Naive thymus-derived CD4-positive, alpha-beta T cell (primary cell): Measurements from ENCODE around the gene SH2D3C. TPM values are rescaled to one million over a fixed set of nuclear protein-coding genes. Genes with fewer than 3 reads are reported as not detected.

Source experiments
- ATAC-seq: fragments of 150-1000 bp; cut with Tn5 transposase; 2 replicates; pipeline ENCODE4 v1.10.0; 2021; ENCODE audit warnings: mild to moderate bottlenecking, moderate library complexity
- CTCF ChIA-PET: fragments of 350-600 bp; sonication (Branson Sonifier 250); formaldehyde crosslinking; loops from one replicate; lab custom pipeline; 2021; ENCODE audit warnings: antibody characterized with exemption; lab: Charles Lee
- POLR2A ChIA-PET: fragments of 350-600 bp; sonication (Branson Sonifier 250); formaldehyde crosslinking; loops from one replicate; lab custom pipeline; 2021; ENCODE audit warnings: antibody characterized with exemption, inconsistent platforms; lab: Charles Lee
- DNase-seq, 9 donors: peaks; one replicate each; pipeline versions ENCODE4 v3.0.0 to v3.0.0-alpha.2; 2020 to 2022; ENCODE audit warnings: mixed read lengths in 1 of 9
- H3K27ac ChIP-seq: one replicate; pipeline ENCODE4 v1.7.0; 2013; ENCODE audit warnings: mild to moderate bottlenecking, low read depth, low read length, moderate library complexity
- H3K27me3 ChIP-seq, 2 donors: one replicate each; pipeline ENCODE4 v1.7.0; 2013; ENCODE audit warnings: low read length in 2 of 2, mild to moderate bottlenecking in 2 of 2, moderate library complexity in 2 of 2; ENCODE audit not compliant: control insufficient read depth in 2 of 2, insufficient read depth in 2 of 2
- H3K36me3 ChIP-seq, 3 experiments: 1 replicate in 2 of 3; 2 replicates in 1 of 3; pipeline ENCODE4 v1.7.0; 2013; ENCODE audit warnings: low read length in 3 of 3, mild to moderate bottlenecking in 3 of 3, moderate library complexity in 1 of 3; ENCODE audit not compliant: insufficient read depth in 3 of 3, control insufficient read depth in 2 of 3
- H3K4me1 ChIP-seq, 2 donors: one replicate each; pipeline ENCODE4 v1.7.0; 2013; ENCODE audit warnings: low read length in 2 of 2, mild to moderate bottlenecking in 2 of 2, moderate library complexity in 1 of 2; ENCODE audit not compliant: control insufficient read depth in 2 of 2, insufficient read depth in 2 of 2
- H3K4me3 ChIP-seq: 2 replicates; pipeline ENCODE4 v1.7.0; 2013; ENCODE audit warnings: mild to moderate bottlenecking, low read length
- H3K9me3 ChIP-seq, 3 experiments: 1 replicate in 2 of 3; 2 replicates in 1 of 3; pipeline ENCODE4 v1.7.0; 2013; ENCODE audit warnings: low read length in 3 of 3; ENCODE audit not compliant: control insufficient read depth in 2 of 3
- H3K27ac Mint-ChIP-seq, 9 donors: one replicate each; pipeline ENCODE4 v1.8.0; 2020 to 2022; ENCODE audit warnings: mixed read lengths in 9 of 9, mild to moderate bottlenecking in 8 of 9, moderate library complexity in 5 of 9, inconsistent platforms in 2 of 9
- H3K27me3 Mint-ChIP-seq, 5 donors: one replicate each; pipeline ENCODE4 v1.8.0; 2021 to 2022; ENCODE audit warnings: mixed read lengths in 5 of 5, mild to moderate bottlenecking in 1 of 5
- H3K36me3 Mint-ChIP-seq, 5 donors: one replicate each; pipeline ENCODE4 v1.8.0; 2020 to 2022; ENCODE audit warnings: mixed read lengths in 5 of 5, mild to moderate bottlenecking in 3 of 5, inconsistent platforms in 1 of 5
- H3K4me1 Mint-ChIP-seq, 7 donors: one replicate each; pipeline ENCODE4 v1.8.0; 2020 to 2022; ENCODE audit warnings: mixed read lengths in 7 of 7, mild to moderate bottlenecking in 3 of 7, inconsistent platforms in 1 of 7
- H3K4me3 Mint-ChIP-seq, 10 donors: one replicate each; pipeline ENCODE4 v1.8.0; 2020 to 2022; ENCODE audit warnings: mild to moderate bottlenecking in 10 of 10, mixed read lengths in 10 of 10, moderate library complexity in 6 of 10, inconsistent platforms in 2 of 10
- H3K9me3 Mint-ChIP-seq, 11 donors: one replicate each; pipeline ENCODE4 v1.8.0; 2020 to 2022; ENCODE audit warnings: mixed read lengths in 11 of 11, mild to moderate bottlenecking in 4 of 11, inconsistent platforms in 1 of 11, moderate library complexity in 1 of 11
- intact Hi-C, 2 donors: fragments of 100-400 bp; cut with micrococcal nuclease; formaldehyde crosslinking; loops; one replicate each; pipeline ENCODE4 v1.15.1; 2023
- polyA plus RNA-seq, 2 donors: library from polyadenylated mRNA; unstranded; fragments of 300-500 nt; fragmentation: Illumina TruSeq; gene quantifications; one replicate each; pipeline ENCODE4 v1.2.3, GENCODE V29; 2021
- total RNA-seq, 6 experiments: library from RNA in 5 of 6; stranded (reverse) in 5 of 6; gene quantifications; 1 replicate in 5 of 6; 2 replicates in 1 of 6; pipeline ENCODE4 v1.2.3 and lab custom pipeline; 2021 to 2026

SH2D3C gene
- total and polyA plus RNA-seq, 7 experiments from 2014 or later = 20.9 to 72.9 (median 51.9) TPM

GRCh38 chr9:127808347-127809001, 30.0 kb upstream of the SH2D3C start:
- ChIA-PET POLR2A (interaction anchor here (0.6 to 1.0 kb wide), 3 partner anchors 10 to 87 kb away, joined by 3 to 5 read pairs (median 3); no protein-coding TSS in a partner anchor), CTCF (interaction anchor here (0.6 to 1.3 kb wide), 3 partner anchors 73 to 256 kb away, joined by 4 to 7 read pairs (median 5); partner anchors contain the start of gene TOR2A)
- ATAC-seq (no peak), DNase-seq (no peak)
- H3K4me1 ChIP-seq = peaks cover 10 to 11% of the 10 kb centered on the region in 2 donors
- H3K4me3 ChIP-seq = no peak overlapping the region
- H3K27me3 ChIP-seq = no peaks in the 10 kb centered on the region
- intact Hi-C loops = no loop called here
- no peak overlapping the region for H3K27ac Mint-ChIP-seq
- H3K9me3 ChIP-seq = no peaks in the 10 kb centered on the region
- peaks cover 0 to 19% (median 4%) of the 10 kb centered on the region in 5 donors for H3K36me3 Mint-ChIP-seq
- H3K36me3 ChIP-seq = peaks cover 0 to 70% (median 14%) of the 10 kb centered on the region in 3 experiments
- H3K4me1 Mint-ChIP-seq = peaks cover 3 to 20% (median 12%) of the 10 kb centered on the region in 7 donors
- H3K27ac ChIP-seq = no peak overlapping the region
- no peak overlapping the region for H3K4me3 Mint-ChIP-seq
- peaks cover 0 to 2% (median 0%) of the 10 kb centered on the region in 11 donors for H3K9me3 Mint-ChIP-seq
- H3K27me3 Mint-ChIP-seq = no peaks in the 10 kb centered on the region

- Mint-ChIP-seq H3K9me3 (peaks cover 0 to 2% (median 0%) of the 10 kb centered on the region in 11 donors), H3K4me3 (no peak overlapping the region), H3K27me3 (no peaks in the 10 kb centered on the region), H3K36me3 (peaks cover 0 to 10% (median 4%) of the 10 kb centered on the region in 5 donors), H3K4me1 (peaks cover 4 to 23% (median 17%) of the 10 kb centered on the region in 7 donors), H3K27ac (peak overlapping the region in 1 of 9 donors; percentile 63)
- ATAC-seq (no peak), DNase-seq (no peak)
- H3K36me3 ChIP-seq = peaks cover 0 to 62% (median 14%) of the 10 kb centered on the region in 3 experiments
- intact Hi-C loops = no loop called here
- no peak overlapping the region for H3K4me3 ChIP-seq
- no peaks in the 10 kb centered on the region for H3K27me3 ChIP-seq
- no peaks in the 10 kb centered on the region for H3K9me3 ChIP-seq
- ChIA-PET CTCF (interaction anchor here (1.2 kb wide), 1 partner anchor 63 kb away, joined by 4 read pairs; no protein-coding TSS in a partner anchor), POLR2A (no interaction called here)
- H3K27ac ChIP-seq = no peak overlapping the region
- H3K4me1 ChIP-seq = peaks cover 12 to 17% of the 10 kb centered on the region in 2 donors
These were observed 28.4 kb upstream of the SH2D3C start for GRCh38 chr9:127806871-127807270.

GRCh38 chr9:127805620-127806019, 27.2 kb upstream of the SH2D3C start:
- Histone ChIP-seq H3K4me3 (no peak overlapping the region), H3K9me3 (no peaks in the 10 kb centered on the region), H3K27me3 (no peaks in the 10 kb centered on the region), H3K36me3 (peaks cover 0 to 55% (median 14%) of the 10 kb centered on the region in 3 experiments), H3K27ac (peak overlapping the region; percentile 2), H3K4me1 (peaks cover 12 to 17% of the 10 kb centered on the region in 2 donors)
- Mint-ChIP-seq H3K9me3 (peaks cover 0 to 2% (median 0%) of the 10 kb centered on the region in 11 donors), H3K4me3 (no peak overlapping the region), H3K27ac (peak overlapping the region in 5 of 9 donors; percentile 36 to 88 (median 55)), H3K27me3 (no peaks in the 10 kb centered on the region), H3K36me3 (peaks cover 0 to 10% (median 4%) of the 10 kb centered on the region in 5 donors), H3K4me1 (peaks cover 4 to 28% (median 19%) of the 10 kb centered on the region in 7 donors)
- intact Hi-C loops = no loop called here
- no peak for ATAC-seq
- no peak for DNase-seq
- ChIA-PET POLR2A (interaction anchor here (0.6 to 2.0 kb wide), 4 partner anchors 29 to 111 kb away, joined by 3 to 6 read pairs (median 4); partner anchors contain the start of gene ST6GALNAC4), CTCF (interaction anchor here (1.2 kb wide), 1 partner anchor 64 kb away, joined by 4 read pairs; no protein-coding TSS in a partner anchor)

- POLR2A ChIA-PET = interaction anchor here (0.6 to 2.0 kb wide), 9 partner anchors 11 to 106 kb away, joined by 3 to 6 read pairs (median 4); partner anchors contain the start of genes CDK9 and ENG
- Histone ChIP-seq H3K36me3 (peaks cover 0 to 39% (median 10%) of the 10 kb centered on the region in 3 experiments), H3K27ac (peak overlapping the region; percentile 93), H3K9me3 (no peaks in the 10 kb centered on the region), H3K27me3 (no peaks in the 10 kb centered on the region), H3K4me3 (peak overlapping the region; percentile 81), H3K4me1 (peaks cover 12 to 17% of the 10 kb centered on the region in 2 donors)
- DNase-seq (peak in 2 of 9 donors; percentile 31 to 38), ATAC-seq (no peak)
- Mint-ChIP-seq H3K4me3 (peak overlapping the region; percentile 81 to 95 (median 90)), H3K9me3 (peaks cover 0 to 2% (median 0%) of the 10 kb centered on the region in 11 donors), H3K27me3 (no peaks in the 10 kb centered on the region), H3K36me3 (peaks cover 0 to 10% (median 4%) of the 10 kb centered on the region in 5 donors), H3K27ac (peak overlapping the region; percentile 80 to 95 (median 89)), H3K4me1 (peaks cover 4 to 28% (median 19%) of the 10 kb centered on the region in 7 donors)
- intact Hi-C loops = loop anchor here (1.0 to 5.0 kb wide), 4 partner anchors 32 to 113 kb away; partner anchors contain the start of genes ENG (in 1 of the 2) and ST6GALNAC4 (in 1 of the 2)
- CTCF ChIA-PET = interaction anchor here (0.5 to 1.2 kb wide), 3 partner anchors 11 to 56 kb away, joined by 3 to 4 read pairs (median 3); no protein-coding TSS in a partner anchor
These were observed 25.3 kb upstream of the SH2D3C start for GRCh38 chr9:127803507-127804352.

GRCh38 chr9:127802576-127803443, 24.3 kb upstream of the SH2D3C start, which contains the start of gene FPGS:
FPGS (plus strand) TSS chr9:127802882; CDS start chr9:127802925, 43 bp downstream.
- H3K4me3 Mint-ChIP-seq = peak within 1 kb of the TSS; percentile 81 to 95 (median 90)
- DNase-seq (peak; percentile 77 to 86 (median 85)), ATAC-seq (peak; percentile 94)
- H3K27me3 Mint-ChIP-seq = no peaks in the 10 kb centered on the region
- H3K9me3 ChIP-seq = no peaks in the 10 kb centered on the region
- H3K27ac Mint-ChIP-seq = peak within 1 kb of the TSS; percentile 80 to 95 (median 89)
- H3K4me3 ChIP-seq = peak within 1 kb of the TSS; percentile 81
- H3K27ac ChIP-seq = peak within 1 kb of the TSS; percentile 93
- H3K36me3 Mint-ChIP-seq = peaks cover 0 to 8% (median 4%) of the 10 kb centered on the region in 5 donors
- peaks cover 0 to 29% (median 3%) of the 10 kb centered on the region in 3 experiments for H3K36me3 ChIP-seq
- intact Hi-C loops = loop anchor here (1.0 to 5.0 kb wide), 10 partner anchors 17 to 325 kb away; partner anchors contain the start of genes ST6GALNAC4 (in 2 of the 2), TOR2A (in 2 of the 2), CDK9 (in 1 of the 2) and ENG (in 1 of the 2)
- ChIA-PET POLR2A (interaction anchor here (0.6 to 2.8 kb wide), 12 partner anchors 15 to 107 kb away, joined by 3 to 10 read pairs (median 4); partner anchors contain the start of genes CDK9, ENG and SH2D3C), CTCF (interaction anchor here (1.0 to 1.2 kb wide), 3 partner anchors 55 to 117 kb away, joined by 3 to 4 read pairs (median 3); partner anchors contain the start of gene TOR2A)
- H3K27me3 ChIP-seq = no peaks in the 10 kb centered on the region
- peaks cover 12 to 19% of the 10 kb centered on the region in 2 donors for H3K4me1 ChIP-seq
- peaks cover 0 to 2% (median 0%) of the 10 kb centered on the region in 11 donors for H3K9me3 Mint-ChIP-seq
- H3K4me1 Mint-ChIP-seq = peaks cover 4 to 31% (median 20%) of the 10 kb centered on the region in 7 donors
